MM.1S (cell line): ENCODE data around the gene PPM1H.

Experiments used
- EZH2 ChIP-seq: fragments of 300-600 bp; sonication (generic); optimal IDR thresholded peaks from 2 replicates; pipeline ENCODE3; 2017; ENCODE audit warnings: low read depth, mild to moderate bottlenecking, antibody characterized with exemption, low read length, mixed read lengths
- EZH2phosphoT487 ChIP-seq: fragments of 300-600 bp; sonication (generic); IDR thresholded peaks from 2 replicates; pipeline ENCODE4 v1.6.1; 2018; ENCODE audit warnings: antibody characterized with exemption, low read length
- TF ChIP-seq, protein P1 (sequence below): fragments of 300-600 bp; sonication (generic); IDR thresholded peaks from 2 replicates; pipeline ENCODE4 v1.5.1; 2016; ENCODE audit warnings: antibody characterized with exemption, low read length, mixed read lengths

GRCh38 chr12:62899568-62900390 is 35.2 kb downstream of the PPM1H start:
- TF ChIP-seq, protein P1, sequence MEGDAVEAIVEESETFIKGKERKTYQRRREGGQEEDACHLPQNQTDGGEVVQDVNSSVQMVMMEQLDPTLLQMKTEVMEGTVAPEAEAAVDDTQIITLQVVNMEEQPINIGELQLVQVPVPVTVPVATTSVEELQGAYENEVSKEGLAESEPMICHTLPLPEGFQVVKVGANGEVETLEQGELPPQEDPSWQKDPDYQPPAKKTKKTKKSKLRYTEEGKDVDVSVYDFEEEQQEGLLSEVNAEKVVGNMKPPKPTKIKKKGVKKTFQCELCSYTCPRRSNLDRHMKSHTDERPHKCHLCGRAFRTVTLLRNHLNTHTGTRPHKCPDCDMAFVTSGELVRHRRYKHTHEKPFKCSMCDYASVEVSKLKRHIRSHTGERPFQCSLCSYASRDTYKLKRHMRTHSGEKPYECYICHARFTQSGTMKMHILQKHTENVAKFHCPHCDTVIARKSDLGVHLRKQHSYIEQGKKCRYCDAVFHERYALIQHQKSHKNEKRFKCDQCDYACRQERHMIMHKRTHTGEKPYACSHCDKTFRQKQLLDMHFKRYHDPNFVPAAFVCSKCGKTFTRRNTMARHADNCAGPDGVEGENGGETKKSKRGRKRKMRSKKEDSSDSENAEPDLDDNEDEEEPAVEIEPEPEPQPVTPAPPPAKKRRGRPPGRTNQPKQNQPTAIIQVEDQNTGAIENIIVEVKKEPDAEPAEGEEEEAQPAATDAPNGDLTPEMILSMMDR, result no peak
- no peak for TF ChIP-seq EZH2
- no peak for TF ChIP-seq EZH2phosphoT487
